K562 (cell line): Measurements from ENCODE around the gene STEAP2. TPM values are rescaled to one million over a fixed set of nuclear protein-coding genes. Genes with fewer than 3 reads are reported as not detected.

Source experiments
- ATAC-seq: fragments of 200-7000 bp; cut with Tn5 transposase; 3 replicates; pipeline ENCODE4 v1.9.1; 2020; ENCODE audit warnings: moderate library complexity
- BruUV-seq: library from RNA; stranded (reverse); fragments of 400-500 nt; replicated peaks from 2 replicates; lab custom pipeline; 2021; lab: Mats Ljungman, UMichigan
- CTCF ChIA-PET: fragments of 300-600 bp; formaldehyde crosslinking; extraction: SDS; loops from one replicate; lab custom pipeline; 2021; ENCODE audit warnings: low intra/inter-chr PET ratio; lab: Yijun Ruan, JAX
- POLR2A ChIA-PET: fragments of 300-600, 350-650 bp; sonication (Branson Sonifier 250); formaldehyde crosslinking; extraction: SDS; loops from one replicate; lab custom pipeline; 2021; ENCODE audit warnings: antibody characterized with exemption, inconsistent platforms; lab: Yijun Ruan, JAX
- DNase-seq, 4 experiments: peaks; one replicate each; pipeline versions ENCODE4 v3.0.0 to v3.0.0-alpha.2; 2011 to 2018; ENCODE audit warnings: low spot score in 3 of 4, mixed read lengths in 3 of 4; ENCODE audit errors: extremely low read depth in 1 of 4
- FAIRE-seq: peaks from 2 replicates; lab custom pipeline; 2011; peaks lifted over from hg19 to GRCh38; lab: Jason Lieb, UNC
- H2AFZ ChIP-seq: 2 replicates; pipeline ENCODE4 v1.6.0; 2011; ENCODE audit warnings: low read depth, low read length, control low read depth, inconsistent platforms
- H3K27ac ChIP-seq: fragments of 200-600 bp; 3 replicates; pipeline ENCODE4 v1.8.0; 2011; ENCODE audit warnings: low read depth, mild to moderate bottlenecking, control low read depth, inconsistent platforms, low read length, moderate library complexity, mixed read lengths; ENCODE audit errors: extremely low read depth
- H3K27me3 ChIP-seq, 2 experiments: fragments of 300-600 bp in 1 of 2; 2 replicates in 1 of 2; 3 replicates in 1 of 2; pipeline versions ENCODE4 v1.6.0 to v1.8.0; 2011; ENCODE audit warnings: inconsistent platforms in 2 of 2, low read length in 2 of 2, mild to moderate bottlenecking in 1 of 2, mixed read lengths in 1 of 2, moderate library complexity in 1 of 2; ENCODE audit not compliant: control insufficient read depth in 2 of 2, insufficient read depth in 2 of 2
- H3K36me3 ChIP-seq: fragments of 300-600 bp; 3 replicates; pipeline ENCODE4 v1.8.0; 2011; ENCODE audit warnings: mild to moderate bottlenecking, low read length, inconsistent platforms; ENCODE audit not compliant: control insufficient read depth, insufficient read depth
- H3K4me1 ChIP-seq, 2 experiments: fragments of 200-600 bp in 1 of 2; replicated peaks in 1 of 2; 2 replicates in 1 of 2; 3 replicates in 1 of 2; pipeline versions ENCODE4 v1.5.1 to v1.8.0; 2011; ENCODE audit warnings: inconsistent platforms in 2 of 2, low read length in 2 of 2, mild to moderate bottlenecking in 1 of 2, mixed read lengths in 1 of 2, moderate library complexity in 1 of 2; ENCODE audit not compliant: control insufficient read depth in 2 of 2, insufficient read depth in 2 of 2
- H3K4me2 ChIP-seq: 2 replicates; pipeline ENCODE4 v1.6.1; 2011; ENCODE audit warnings: low read length, control low read depth, inconsistent platforms, mixed read lengths; ENCODE audit not compliant: insufficient read depth
- H3K4me3 ChIP-seq: fragments of 200-600 bp; sonication (generic), shearing (Covaris generic); 2 replicates; pipeline ENCODE4 v1.5.1; 2016; ENCODE audit warnings: control low read depth, inconsistent platforms
- H3K79me2 ChIP-seq: fragments of 200-600 bp; 3 replicates; pipeline ENCODE4 v1.8.0; 2011; ENCODE audit warnings: low read length, inconsistent platforms; ENCODE audit not compliant: control insufficient read depth, insufficient read depth
- H3K9ac ChIP-seq, 2 experiments: 2 replicates each; pipeline versions ENCODE4 v1.6.0 to v1.6.1; 2011; ENCODE audit warnings: low read depth in 2 of 2, low read length in 2 of 2, control low read depth in 1 of 2, inconsistent platforms in 1 of 2, mild to moderate bottlenecking in 1 of 2, mixed read lengths in 1 of 2; ENCODE audit not compliant: insufficient read depth in 1 of 2
- H3K9me1 ChIP-seq: one replicate; pipeline ENCODE4 v1.6.0; 2011; ENCODE audit warnings: inconsistent platforms, mild to moderate bottlenecking, low read length, moderate library complexity; ENCODE audit not compliant: control insufficient read depth, insufficient read depth
- H3K9me3 ChIP-seq: replicated peaks from 2 replicates; pipeline ENCODE4 v1.5.1; 2011; ENCODE audit warnings: low read depth, low read length, inconsistent platforms; ENCODE audit not compliant: control insufficient read depth, insufficient read depth
- H4K20me1 ChIP-seq: replicated peaks from 2 replicates; pipeline ENCODE4 v1.6.1; 2011; ENCODE audit warnings: low read length, inconsistent platforms, mixed read lengths; ENCODE audit not compliant: control insufficient read depth, insufficient read depth
- HNRNPH1 ChIP-seq: fragments of 200-400 bp; formaldehyde crosslinking; optimal IDR thresholded peaks from 2 replicates; pipeline ENCODE3; 2017; ENCODE audit warnings: low read depth, mild to moderate bottlenecking, low read length, moderate library complexity
- KDM2B ChIP-seq: fragments of 250-450 bp; sonication (Bioruptor Pico); IDR thresholded peaks from 2 replicates; pipeline ENCODE4 v1.8.0; 2021; ENCODE audit warnings: mild to moderate bottlenecking, moderate library complexity
- NRF1 ChIP-seq, 2 experiments: fragments of 450-650 bp; IDR thresholded peaks in 1 of 2; conservative IDR thresholded peaks in 1 of 2; 2 replicates each; pipeline ENCODE4 v1.6.1; 2014; ENCODE audit warnings: mild to moderate bottlenecking in 2 of 2
- PBX2 ChIP-seq, 2 experiments: IDR thresholded peaks in 1 of 2; conservative IDR thresholded peaks in 1 of 2; 2 replicates each; pipeline ENCODE4 v1.6.1; 2016; ENCODE audit warnings: low read depth in 2 of 2, mild to moderate bottlenecking in 1 of 2, missing compliant biosample characterization in 1 of 2, missing genetic modification characterization in 1 of 2, moderate library complexity in 1 of 2
- POLR2AphosphoS5 ChIP-seq: IDR thresholded peaks from 2 replicates; pipeline ENCODE4 v1.6.1; 2011; ENCODE audit warnings: mild to moderate bottlenecking, low read depth, low read length, moderate library complexity; ENCODE audit not compliant: control insufficient read depth, insufficient read depth
- SRSF3 ChIP-seq: fragments of 200-400 bp; formaldehyde crosslinking; IDR thresholded peaks from 2 replicates; pipeline ENCODE4 v1.6.1; 2016; ENCODE audit warnings: mild to moderate bottlenecking, low read length, moderate library complexity; ENCODE audit not compliant: insufficient read depth
- TEAD2 ChIP-seq: fragments of 450-650 bp; IDR thresholded peaks from 2 replicates; pipeline ENCODE4 v1.6.1; 2016; ENCODE audit warnings: missing genetic modification characterization, control low read depth, missing compliant biosample characterization
- ZFX ChIP-seq: sonication (generic); formaldehyde crosslinking; IDR thresholded peaks from 2 replicates; pipeline ENCODE4 v1.8.0; 2022; ENCODE audit warnings: mild to moderate bottlenecking, missing genetic modification reagents, moderate library complexity
- ZNF354B ChIP-seq: fragments of 250-450 bp; sonication (Bioruptor Pico); IDR thresholded peaks from 2 replicates; pipeline ENCODE4 v1.4.0; 2020
- ZZZ3 ChIP-seq: fragments of 450-650 bp; IDR thresholded peaks from 2 replicates; pipeline ENCODE4 v1.6.1; 2016; ENCODE audit warnings: antibody characterized with exemption, mild to moderate bottlenecking, moderate library complexity
- WGBS: fragments of 100-300 bp; shearing (Covaris generic); methylation state at CpG from one replicate; pipeline ENCODE4 v1.1.6; 2016; ENCODE audit warnings: low coverage, mixed read lengths; ENCODE audit not compliant: insufficient coverage; ENCODE audit errors: missing lambda C conversion rate; 5-methylcytosine and 5-hydroxymethylcytosine counted together
- in situ Hi-C: fragments of 300-500 bp; cut with MboI; formaldehyde crosslinking; loops from 4 replicates; pipeline ENCODE4 v1.15.0; 2018; ENCODE audit warnings: inconsistent platforms, mixed read lengths
- intact Hi-C: fragments of 100-400 bp; cut with micrococcal nuclease; formaldehyde crosslinking; loops from 2 replicates; pipeline ENCODE4 v1.14.2; 2022
- polyA plus RNA-seq, 8 experiments: library from polyadenylated mRNA; depleted of rRNA in 4 of 8; stranded (reverse) in 5 of 8; unstranded in 3 of 8; fragments of >200 nt; fragmentation: Nextera tagmentation in 2 of 8; fragmentation: Illumina TruSeq in 1 of 8; extraction: Ambion mirVana in 2 of 8; extraction: Trizol in 1 of 8; gene quantifications; 2 replicates each; pipeline versions ENCODE4 v1.2.1 to v1.2.3, GENCODE V29; 2011 to 2014; ENCODE audit warnings: inconsistent platforms in 1 of 8, missing spikeins in 1 of 8
- total RNA-seq, 7 experiments: library from RNA; depleted of rRNA in 6 of 7; stranded (reverse); fragments of >200 nt in 6 of 7; fragmentation: Illumina TruSeq in 2 of 7; extraction: Trizol in 2 of 7; gene quantifications; 2 replicates each; pipeline versions ENCODE4 v1.2.1 to v1.2.3, GENCODE V29; 2011 to 2021; ENCODE audit warnings: low replicate concordance in 1 of 7
- TF ChIP-seq, protein P1 (sequence below): sonication (generic); formaldehyde crosslinking; IDR thresholded peaks from 2 replicates; pipeline ENCODE4 v1.8.0; 2023; ENCODE audit warnings: mild to moderate bottlenecking, missing genetic modification reagents

STEAP2 gene
- total and polyA plus RNA-seq, 9 of the 15 experiments (the other 6 are each of a cell fraction or from before 2014, with no cell fraction given), result 0.02 to 0.03 TPM; not detected in 7

- no TSS peak for BruUV-seq
- intact Hi-C loops (no loop called here), in situ Hi-C loops (no loop called here)
- ATAC-seq (no peak), FAIRE-seq (no peak), DNase-seq (no peak)
- Histone ChIP-seq H3K79me2 (no peaks in the 10 kb centered on the region), H4K20me1 (no peaks in the 10 kb centered on the region), H3K9ac (no peak overlapping the region), H3K4me2 (no peak overlapping the region), H3K27ac (no peak overlapping the region), H3K27me3 (peaks cover 15% of the 10 kb centered on the region in 2 experiments; a peak in 4 of 5 replicates), H3K9me3 (no peaks in the 10 kb centered on the region), H3K4me3 (no peak overlapping the region), H3K9me1 (no peaks in the 10 kb centered on the region), H2AFZ (no peak overlapping the region), H3K4me1 (peaks cover 0 to 10% of the 10 kb centered on the region in 2 experiments; a peak in 2 of 5 replicates), H3K36me3 (no peaks in the 10 kb centered on the region)
- TF ChIP-seq ZZZ3, result no peak
- TF ChIP-seq POLR2AphosphoS5, result no peak
- no peak for TF ChIP-seq HNRNPH1
- TF ChIP-seq NRF1 (conservative IDR thresholded peaks at IDR 0.05 in 1 of 2, IDR thresholded peaks at IDR 0.05 in 1 of 2), result no peak
- no peak for TF ChIP-seq PBX2 (CRISPR knock-in tag; IDR thresholded peaks at IDR 0.05; ENCODE audit: low read depth)
- TF ChIP-seq PBX2 (tag; conservative IDR thresholded peaks at IDR 0.05; ENCODE audit: low read depth), result no peak
- no peak for TF ChIP-seq SRSF3
- TF ChIP-seq KDM2B, result no peak
- TF ChIP-seq ZNF354B, result no peak
- TF ChIP-seq TEAD2 (tag), result no peak
- no peak for TF ChIP-seq ZFX (CRISPR knock-in tag)
- TF ChIP-seq, protein P1, sequence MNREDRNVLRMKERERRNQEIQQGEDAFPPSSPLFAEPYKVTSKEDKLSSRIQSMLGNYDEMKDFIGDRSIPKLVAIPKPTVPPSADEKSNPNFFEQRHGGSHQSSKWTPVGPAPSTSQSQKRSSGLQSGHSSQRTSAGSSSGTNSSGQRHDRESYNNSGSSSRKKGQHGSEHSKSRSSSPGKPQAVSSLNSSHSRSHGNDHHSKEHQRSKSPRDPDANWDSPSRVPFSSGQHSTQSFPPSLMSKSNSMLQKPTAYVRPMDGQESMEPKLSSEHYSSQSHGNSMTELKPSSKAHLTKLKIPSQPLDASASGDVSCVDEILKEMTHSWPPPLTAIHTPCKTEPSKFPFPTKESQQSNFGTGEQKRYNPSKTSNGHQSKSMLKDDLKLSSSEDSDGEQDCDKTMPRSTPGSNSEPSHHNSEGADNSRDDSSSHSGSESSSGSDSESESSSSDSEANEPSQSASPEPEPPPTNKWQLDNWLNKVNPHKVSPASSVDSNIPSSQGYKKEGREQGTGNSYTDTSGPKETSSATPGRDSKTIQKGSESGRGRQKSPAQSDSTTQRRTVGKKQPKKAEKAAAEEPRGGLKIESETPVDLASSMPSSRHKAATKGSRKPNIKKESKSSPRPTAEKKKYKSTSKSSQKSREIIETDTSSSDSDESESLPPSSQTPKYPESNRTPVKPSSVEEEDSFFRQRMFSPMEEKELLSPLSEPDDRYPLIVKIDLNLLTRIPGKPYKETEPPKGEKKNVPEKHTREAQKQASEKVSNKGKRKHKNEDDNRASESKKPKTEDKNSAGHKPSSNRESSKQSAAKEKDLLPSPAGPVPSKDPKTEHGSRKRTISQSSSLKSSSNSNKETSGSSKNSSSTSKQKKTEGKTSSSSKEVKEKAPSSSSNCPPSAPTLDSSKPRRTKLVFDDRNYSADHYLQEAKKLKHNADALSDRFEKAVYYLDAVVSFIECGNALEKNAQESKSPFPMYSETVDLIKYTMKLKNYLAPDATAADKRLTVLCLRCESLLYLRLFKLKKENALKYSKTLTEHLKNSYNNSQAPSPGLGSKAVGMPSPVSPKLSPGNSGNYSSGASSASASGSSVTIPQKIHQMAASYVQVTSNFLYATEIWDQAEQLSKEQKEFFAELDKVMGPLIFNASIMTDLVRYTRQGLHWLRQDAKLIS, result no peak
- CTCF ChIA-PET, result no interaction called here
- 2% methylated on average over 5 of the region's 5 CpGs for WGBS
- POLR2A ChIA-PET, result no interaction called here
Measured at GRCh38 chr7:90210475-90210874, 1.1 kb upstream of the STEAP2 start.
